IMR-90 (cell line): Measurements from ENCODE around the gene PDZD2. TPM values are rescaled to one million over a fixed set of nuclear protein-coding genes. Genes with fewer than 3 reads are reported as not detected.

Source experiments
- ATAC-seq: fragments of 200-7000 bp; cut with Tn5 transposase; 2 replicates; pipeline ENCODE4 v1.9.1; 2020; ENCODE audit warnings: low read depth, mild to moderate bottlenecking, moderate library complexity
- BruUV-seq: library from RNA; stranded (reverse); fragments of 400-500 nt; replicated peaks from 2 replicates; lab custom pipeline; 2021; lab: Mats Ljungman, UMichigan
- CTCF ChIA-PET: fragments of 300-600 bp; formaldehyde crosslinking; extraction: SDS; loops from one replicate; lab custom pipeline; 2021; ENCODE audit warnings: antibody characterized with exemption; lab: Yijun Ruan, JAX
- POLR2A ChIA-PET: fragments of 300-600 bp; sonication (Branson Sonifier 250); formaldehyde crosslinking; loops from one replicate; lab custom pipeline; 2022; ENCODE audit warnings: antibody characterized with exemption; ENCODE audit not compliant: unreplicated experiment; lab: Charles Lee
- DNase-seq: peaks from one replicate; pipeline ENCODE4 v3.0.0; 2013
- H2AFZ ChIP-seq: replicated peaks from 2 replicates; pipeline ENCODE3; 2013; ENCODE audit warnings: low read length, mild to moderate bottlenecking; ENCODE audit not compliant: poor library complexity
- H2AK5ac ChIP-seq: 2 replicates; pipeline ENCODE4 v1.6.1; 2013; ENCODE audit warnings: low read depth, low read length, inconsistent platforms
- H2AK9ac ChIP-seq: replicated peaks from 2 replicates; pipeline ENCODE3; 2013; ENCODE audit warnings: mild to moderate bottlenecking, low read depth, low read length, moderate library complexity; ENCODE audit not compliant: poor library complexity
- H2BK120ac ChIP-seq: 2 replicates; pipeline ENCODE4 v1.6.1; 2013; ENCODE audit warnings: low read depth, low read length, inconsistent platforms
- H2BK15ac ChIP-seq: 3 replicates; pipeline ENCODE4 v1.6.1; 2013; ENCODE audit warnings: low read depth, low read length, inconsistent platforms
- H2BK20ac ChIP-seq: 2 replicates; pipeline ENCODE4 v1.6.1; 2013; ENCODE audit warnings: low read depth, mild to moderate bottlenecking, inconsistent platforms, low read length, moderate library complexity
- H2BK5ac ChIP-seq: 2 replicates; pipeline ENCODE4 v1.6.1; 2013; ENCODE audit warnings: mild to moderate bottlenecking, low read depth, low read length, inconsistent platforms; ENCODE audit not compliant: poor library complexity, severe bottlenecking
- H3K14ac ChIP-seq: replicated peaks from 2 replicates; pipeline ENCODE4 v1.6.1; 2013; ENCODE audit warnings: low read depth, low read length, inconsistent platforms
- H3K18ac ChIP-seq: 2 replicates; pipeline ENCODE4 v1.6.1; 2013; ENCODE audit warnings: low read depth, low read length, control low read depth
- H3K23ac ChIP-seq: 2 replicates; pipeline ENCODE4 v1.6.1; 2013; ENCODE audit warnings: low read depth, low read length, inconsistent platforms
- H3K27ac ChIP-seq: 2 replicates; pipeline ENCODE4 v1.5.1; 2013; ENCODE audit warnings: mild to moderate bottlenecking, control low read depth, low read length; ENCODE audit not compliant: insufficient read depth
- H3K27me3 ChIP-seq: 2 replicates; pipeline ENCODE4 v1.6.1; 2013; ENCODE audit warnings: low read length; ENCODE audit not compliant: control insufficient read depth, insufficient read depth
- H3K36me3 ChIP-seq: 2 replicates; pipeline ENCODE4 v1.6.1; 2013; ENCODE audit warnings: low read length, mixed read lengths; ENCODE audit not compliant: control insufficient read depth, insufficient read depth
- H3K4ac ChIP-seq: 2 replicates; pipeline ENCODE4 v1.6.1; 2013; ENCODE audit warnings: low read depth, low read length, inconsistent platforms
- H3K4me1 ChIP-seq: 2 replicates; pipeline ENCODE4 v1.6.1; 2013; ENCODE audit warnings: low read length, mixed read lengths; ENCODE audit not compliant: control insufficient read depth, insufficient read depth
- H3K4me2 ChIP-seq: 2 replicates; pipeline ENCODE4 v1.6.1; 2013; ENCODE audit warnings: low read depth, mild to moderate bottlenecking, control low read depth, low read length, moderate library complexity
- H3K4me3 ChIP-seq: 2 replicates; pipeline ENCODE4 v1.5.1; 2013; ENCODE audit warnings: low read depth, mild to moderate bottlenecking, control low read depth, low read length, moderate library complexity; ENCODE audit not compliant: insufficient read depth
- H3K56ac ChIP-seq: 2 replicates; pipeline ENCODE4 v1.6.1; 2013; ENCODE audit warnings: low read length, inconsistent platforms; ENCODE audit not compliant: insufficient read depth; ENCODE audit errors: extremely low read depth
- H3K79me1 ChIP-seq, 2 experiments: 2 replicates each; pipeline ENCODE4 v1.6.1; 2013; ENCODE audit warnings: low read length in 2 of 2, inconsistent platforms in 1 of 2, low read depth in 1 of 2
- H3K9ac ChIP-seq: 2 replicates; pipeline ENCODE4 v1.6.1; 2013; ENCODE audit warnings: low read depth, low read length, control low read depth
- H3K9me1 ChIP-seq: 2 replicates; pipeline ENCODE4 v1.6.1; 2013; ENCODE audit warnings: low read length, inconsistent platforms; ENCODE audit not compliant: insufficient read depth
- H3K9me3 ChIP-seq: 2 replicates; pipeline ENCODE4 v1.6.1; 2013; ENCODE audit warnings: low read length; ENCODE audit not compliant: control insufficient read depth, insufficient read depth
- H4K20me1 ChIP-seq: 2 replicates; pipeline ENCODE4 v1.6.1; 2013; ENCODE audit warnings: low read length, inconsistent platforms; ENCODE audit not compliant: insufficient read depth
- H4K5ac ChIP-seq: 2 replicates; pipeline ENCODE4 v1.6.1; 2013; ENCODE audit warnings: mild to moderate bottlenecking, low read depth, low read length, control low read depth
- H4K8ac ChIP-seq, 2 experiments: 2 replicates each; pipeline ENCODE4 v1.6.1; 2013; ENCODE audit warnings: low read depth in 2 of 2, low read length in 2 of 2, control low read depth in 1 of 2, inconsistent platforms in 1 of 2
- H4K91ac ChIP-seq: 2 replicates; pipeline ENCODE4 v1.6.1; 2013; ENCODE audit warnings: low read depth, low read length, inconsistent platforms; ENCODE audit not compliant: insufficient read depth
- BHLHE40 ChIP-seq: fragments of 150-350 bp; IDR thresholded peaks from 2 replicates; pipeline ENCODE4 v1.6.1; 2016; ENCODE audit warnings: mild to moderate bottlenecking, low read depth, low read length
- CEBPB ChIP-seq: IDR thresholded peaks from 2 replicates; pipeline ENCODE4 v1.6.1; 2012; ENCODE audit warnings: low read depth, low read length, improper control_type of control experiment
- CHD1 ChIP-seq: IDR thresholded peaks from 2 replicates; pipeline ENCODE4 v1.6.1; 2012; ENCODE audit warnings: low read depth, low read length, improper control_type of control experiment
- CTCF ChIP-seq: conservative IDR thresholded peaks from 2 replicates; pipeline ENCODE4 v1.5.1; 2012; ENCODE audit warnings: mild to moderate bottlenecking, low read depth, low read length, improper control_type of control experiment
- ELK1 ChIP-seq: fragments of 150-350 bp; IDR thresholded peaks from 2 replicates; pipeline ENCODE4 v1.6.1; 2016; ENCODE audit warnings: low read depth, mild to moderate bottlenecking, low read length, moderate library complexity, borderline replicate concordance
- FOS ChIP-seq: fragments of 150-350 bp; IDR thresholded peaks from 2 replicates; pipeline ENCODE4 v1.6.1; 2016; ENCODE audit warnings: low read depth, low read length
- MAFK ChIP-seq: IDR thresholded peaks from 2 replicates; pipeline ENCODE4 v1.6.1; 2012; ENCODE audit warnings: low read depth, low read length, improper control_type of control experiment
- MAZ ChIP-seq: IDR thresholded peaks from 2 replicates; pipeline ENCODE4 v1.6.1; 2012; ENCODE audit warnings: low read depth, mild to moderate bottlenecking, low read length, improper control_type of control experiment, moderate library complexity, borderline replicate concordance
- MXI1 ChIP-seq: IDR thresholded peaks from 2 replicates; pipeline ENCODE4 v1.6.1; 2012; ENCODE audit warnings: low read depth, mild to moderate bottlenecking, low read length, moderate library complexity, borderline replicate concordance
- NFE2L2 ChIP-seq: fragments of 150-350 bp; IDR thresholded peaks from 2 replicates; pipeline ENCODE4 v1.6.1; 2016; ENCODE audit warnings: low read depth, mild to moderate bottlenecking, low read length
- POLR2A ChIP-seq: IDR thresholded peaks from 2 replicates; pipeline ENCODE4 v1.6.1; 2012; ENCODE audit warnings: mild to moderate bottlenecking, low read depth, low read length
- RAD21 ChIP-seq: IDR thresholded peaks from 2 replicates; pipeline ENCODE4 v1.6.1; 2012; ENCODE audit warnings: low read length, improper control_type of control experiment
- RCOR1 ChIP-seq: IDR thresholded peaks from 2 replicates; pipeline ENCODE4 v1.6.1; 2012; ENCODE audit warnings: mild to moderate bottlenecking, low read length, improper control_type of control experiment; ENCODE audit not compliant: insufficient replicate concordance
- RFX5 ChIP-seq: IDR thresholded peaks from 2 replicates; pipeline ENCODE4 v1.8.0; 2012; ENCODE audit warnings: low read depth, mild to moderate bottlenecking, low read length, moderate library complexity
- SMC3 ChIP-seq: fragments of 150-350 bp; IDR thresholded peaks from 2 replicates; pipeline ENCODE4 v1.6.1; 2016; ENCODE audit warnings: low read depth, mild to moderate bottlenecking, antibody characterized with exemption, low read length, moderate library complexity
- USF2 ChIP-seq: fragments of 150-350 bp; IDR thresholded peaks from 2 replicates; pipeline ENCODE4 v1.6.1; 2017; ENCODE audit warnings: mild to moderate bottlenecking, antibody characterized with exemption, low read length, low read depth
- WGBS, 2 experiments: methylation state at CpG; one replicate each; pipeline versions ENCODE4 v1.1.5 to v1.1.7; 2013; ENCODE audit warnings: missing lambda C conversion rate in 2 of 2; ENCODE audit not compliant: insufficient read length in 1 of 2; ENCODE audit errors: extremely low coverage in 2 of 2; 5-methylcytosine and 5-hydroxymethylcytosine counted together
- dilution Hi-C: fragments of 300-500 bp; cut with HindIII; formaldehyde crosslinking; loops from one replicate; pipeline ENCODE4 v1.14.3; 2018; ENCODE audit warnings: low sequenced_read_pairs; ENCODE audit not compliant: unreplicated experiment
- in situ Hi-C: fragments of 300-500 bp; cut with MboI; formaldehyde crosslinking; loops from 3 replicates; pipeline ENCODE4 v1.14.3; 2019; ENCODE audit warnings: low sequenced_read_pairs, inconsistent platforms, mixed read lengths
- intact Hi-C: fragments of 100-400 bp; cut with micrococcal nuclease; formaldehyde crosslinking; loops from 2 replicates; pipeline ENCODE4 v1.10.0; 2022
- polyA plus RNA-seq, 3 experiments: library from polyadenylated mRNA; depleted of rRNA; stranded (reverse); fragments of >200 nt; gene quantifications; 2 replicates each; pipeline ENCODE4 v1.2.3, GENCODE V29; 2012; ENCODE audit warnings: low replicate concordance in 1 of 3
- total RNA-seq: library from RNA; depleted of rRNA; stranded (reverse); fragments of >200 nt; gene quantifications from 2 replicates; pipeline ENCODE4 v1.2.3, GENCODE V29; 2012

The PDZD2 gene
- total and polyA plus RNA-seq, 2 of the 4 experiments (the other 2 are of a cell fraction): under 0.01 to 0.02 TPM

GRCh38 chr5:31741496-31741895, 102.6 kb downstream of the PDZD2 start:
- Histone ChIP-seq H3K4me2 (no peak overlapping the region), H3K79me1 (no peaks in the 10 kb centered on the region), H2AK5ac (no peak overlapping the region), H3K36me3 (no peaks in the 10 kb centered on the region), H4K91ac (no peak overlapping the region), H2AFZ (no peak overlapping the region), H4K20me1 (no peaks in the 10 kb centered on the region), H3K9me1 (no peaks in the 10 kb centered on the region), H3K14ac (no peak overlapping the region), H4K5ac (no peak overlapping the region), H2BK20ac (no peak overlapping the region), H2BK15ac (no peak overlapping the region), H3K4me3 (no peak overlapping the region), H3K4ac (no peak overlapping the region), H3K56ac (no peak overlapping the region), H3K23ac (no peak overlapping the region), H3K27me3 (no peaks in the 10 kb centered on the region; the same call in 1 of the 2 replicates), H3K9me3 (no peaks in the 10 kb centered on the region), H3K27ac (no peak overlapping the region), H3K9ac (no peak overlapping the region), H2AK9ac (no peak overlapping the region), H2BK120ac (no peak overlapping the region), H2BK5ac (no peak overlapping the region), H3K18ac (no peak overlapping the region), H4K8ac (no peak overlapping the region), H3K4me1 (no peaks in the 10 kb centered on the region)
- TF ChIP-seq POLR2A (no peak), FOS (no peak), SMC3 (no peak), USF2 (no peak), ELK1 (no peak), NFE2L2 (no peak), RFX5 (no peak), MAFK (no peak), RCOR1 (no peak), MXI1 (no peak), RAD21 (no peak), CEBPB (no peak), MAZ (no peak), BHLHE40 (no peak), CTCF (no peak), CHD1 (no peak)
- ChIA-PET POLR2A (no interaction called here), CTCF (interaction anchor here (0.6 kb wide), 2 partner anchors 20 to 1805 kb away, joined by 3 read pairs; no protein-coding TSS in a partner anchor)
- ATAC-seq: no peak
- BruUV-seq: no TSS peak
- intact Hi-C loops (no loop called here), in situ Hi-C loops (no loop called here), dilution Hi-C loops (no loop called here)
- DNase-seq: no peak
- WGBS, 2 experiments: no CpG with 5 or more reads among the region's 1 CpG
